H1 (cell line): Measurements from ENCODE around the gene SEMA7A. TPM values are rescaled to one million over a fixed set of nuclear protein-coding genes. Genes with fewer than 3 reads are reported as not detected.
A peak's percentile ranks its signal among the peaks of the same experiment; 100 is the strongest.

Experiments used
- CTCF ChIA-PET: fragments of 300-600 bp; sonication (Branson Sonifier 250); formaldehyde crosslinking; loops from one replicate; lab custom pipeline; 2021; ENCODE audit not compliant: partially characterized antibody; lab: Charles Lee
- POLR2A ChIA-PET: fragments of 300-600 bp; sonication (Branson Sonifier 250); formaldehyde crosslinking; loops from one replicate; lab custom pipeline; 2021; ENCODE audit warnings: inconsistent platforms; ENCODE audit not compliant: partially characterized antibody; lab: Charles Lee
- DNase-seq, 2 experiments: peaks; one replicate each; pipeline versions ENCODE4 v3.0.0 to v3.0.0-alpha.2; 2010 to 2022; ENCODE audit warnings: low spot score in 2 of 2, low read depth in 1 of 2, mixed read lengths in 1 of 2
- FAIRE-seq: peaks from 2 replicates; lab custom pipeline; 2011; peaks lifted over from hg19 to GRCh38; lab: Jason Lieb, UNC
- H2AFZ ChIP-seq: 2 replicates; pipeline ENCODE4 v1.8.1; 2012; ENCODE audit warnings: low read length, inconsistent platforms
- H2AK5ac ChIP-seq: 2 replicates; pipeline ENCODE4 v1.6.1; 2013; ENCODE audit warnings: low read depth, low read length
- H2BK120ac ChIP-seq: replicated peaks from 2 replicates; pipeline ENCODE3; 2013; ENCODE audit warnings: low read depth, low read length, inconsistent platforms
- H2BK12ac ChIP-seq: 2 replicates; pipeline ENCODE4 v1.6.1; 2013; ENCODE audit warnings: low read depth, low read length
- H2BK15ac ChIP-seq: 2 replicates; pipeline ENCODE4 v1.6.1; 2013; ENCODE audit warnings: low read length
- H2BK20ac ChIP-seq: 2 replicates; pipeline ENCODE4 v1.6.1; 2013; ENCODE audit warnings: low read length
- H2BK5ac ChIP-seq: 2 replicates; pipeline ENCODE4 v1.6.1; 2013; ENCODE audit warnings: low read depth, low read length
- H3K14ac ChIP-seq: 2 replicates; pipeline ENCODE4 v1.6.1; 2013; ENCODE audit warnings: inconsistent platforms; ENCODE audit not compliant: insufficient read length
- H3K18ac ChIP-seq: 2 replicates; pipeline ENCODE4 v1.6.1; 2013; ENCODE audit warnings: low read length; ENCODE audit errors: extremely low read depth
- H3K23ac ChIP-seq: 2 replicates; pipeline ENCODE4 v1.6.1; 2013; ENCODE audit warnings: inconsistent platforms; ENCODE audit not compliant: insufficient read length
- H3K23me2 ChIP-seq: 2 replicates; pipeline ENCODE4 v1.6.1; 2013; ENCODE audit warnings: low read depth, low read length
- H3K27ac ChIP-seq: 2 replicates; pipeline ENCODE4 v1.6.1; 2011; ENCODE audit warnings: low read depth, low read length, inconsistent platforms
- H3K27me3 ChIP-seq, 4 experiments: replicated peaks in 1 of 4; 1 replicate in 1 of 4; 2 replicates in 3 of 4; pipeline versions ENCODE4 v1.6.1 to v1.8.1; 2011 to 2013; ENCODE audit warnings: low read length in 3 of 4, mild to moderate bottlenecking in 3 of 4, inconsistent platforms in 2 of 4, mixed read lengths in 2 of 4, moderate library complexity in 1 of 4; ENCODE audit not compliant: control insufficient read depth in 3 of 4, insufficient read depth in 3 of 4; ENCODE audit errors: extremely low read depth in 1 of 4
- H3K36me3 ChIP-seq, 4 experiments: 2 replicates each; pipeline versions ENCODE4 v1.6.1 to v1.8.1; 2011 to 2013; ENCODE audit warnings: mild to moderate bottlenecking in 4 of 4, low read length in 3 of 4, moderate library complexity in 2 of 4, control low read depth in 1 of 4, inconsistent platforms in 1 of 4; ENCODE audit not compliant: insufficient read depth in 4 of 4, control insufficient read depth in 2 of 4
- H3K4ac ChIP-seq: replicated peaks from 2 replicates; pipeline ENCODE3; 2013; ENCODE audit warnings: low read length, low read depth, mixed read lengths, inconsistent platforms; ENCODE audit not compliant: insufficient read length
- H3K4me1 ChIP-seq, 4 experiments: replicated peaks in 1 of 4; 1 replicate in 1 of 4; 2 replicates in 3 of 4; pipeline versions ENCODE4 v1.6.1 to v1.8.1; 2011 to 2013; ENCODE audit warnings: low read length in 3 of 4, inconsistent platforms in 2 of 4, mixed read lengths in 1 of 4; ENCODE audit not compliant: insufficient read depth in 4 of 4, control insufficient read depth in 3 of 4
- H3K4me2 ChIP-seq, 2 experiments: 2 replicates each; pipeline versions ENCODE4 v1.6.1 to v1.8.1; 2011 to 2013; ENCODE audit warnings: low read depth in 2 of 2, low read length in 2 of 2, control low read depth in 1 of 2, inconsistent platforms in 1 of 2, mild to moderate bottlenecking in 1 of 2; ENCODE audit not compliant: insufficient read depth in 1 of 2
- H3K4me3 ChIP-seq, 4 experiments: fragments of 200-600, 300-600 bp in 1 of 4; sonication (generic), shearing (Covaris generic), sonication (Bioruptor Twin) in 1 of 4; 2 replicates each; pipeline versions ENCODE4 v1.5.1 to v1.8.1; 2011 to 2016; ENCODE audit warnings: low read length in 4 of 4, low read depth in 3 of 4, control low read depth in 2 of 4, inconsistent platforms in 2 of 4, mild to moderate bottlenecking in 2 of 4, mixed read lengths in 1 of 4, moderate library complexity in 1 of 4; ENCODE audit not compliant: insufficient read depth in 2 of 4; ENCODE audit errors: extremely low read depth in 1 of 4
- H3K56ac ChIP-seq: replicated peaks from 2 replicates; pipeline ENCODE3; 2013; ENCODE audit warnings: low read depth, mild to moderate bottlenecking, mixed read lengths, low read length, inconsistent platforms; ENCODE audit not compliant: insufficient read length
- H3K79me1 ChIP-seq: 2 replicates; pipeline ENCODE4 v1.6.1; 2013; ENCODE audit warnings: low read depth, low read length, control low read depth
- H3K79me2 ChIP-seq, 2 experiments: 2 replicates each; pipeline versions ENCODE4 v1.6.1 to v1.8.1; 2012 to 2013; ENCODE audit warnings: low read length in 2 of 2, mild to moderate bottlenecking in 2 of 2, inconsistent platforms in 1 of 2; ENCODE audit not compliant: insufficient read depth in 2 of 2, control insufficient read depth in 1 of 2
- H3K9ac ChIP-seq, 4 experiments: replicated peaks in 1 of 4; 1 replicate in 1 of 4; 2 replicates in 3 of 4; pipeline versions ENCODE4 v1.6.1 to v1.8.1; 2011 to 2013; ENCODE audit warnings: low read depth in 3 of 4, low read length in 3 of 4, control low read depth in 2 of 4, mild to moderate bottlenecking in 2 of 4, moderate library complexity in 2 of 4, inconsistent platforms in 1 of 4; ENCODE audit errors: extremely low read depth in 1 of 4
- H3K9me3 ChIP-seq, 2 experiments: 2 replicates each; pipeline versions ENCODE4 v1.6.1 to v1.8.1; 2012 to 2013; ENCODE audit warnings: mild to moderate bottlenecking in 2 of 2, moderate library complexity in 2 of 2, control low read depth in 1 of 2, inconsistent platforms in 1 of 2, low read depth in 1 of 2, low read length in 1 of 2, mixed read lengths in 1 of 2; ENCODE audit not compliant: insufficient read depth in 2 of 2
- H4K20me1 ChIP-seq, 2 experiments: replicated peaks in 1 of 2; 2 replicates each; pipeline versions ENCODE3 to v1.8.1; 2011 to 2013; ENCODE audit warnings: inconsistent platforms in 2 of 2, low read length in 2 of 2, mild to moderate bottlenecking in 1 of 2; ENCODE audit not compliant: insufficient read depth in 2 of 2, control insufficient read depth in 1 of 2
- H4K5ac ChIP-seq: 2 replicates; pipeline ENCODE4 v1.6.1; 2013; ENCODE audit warnings: low read length, low read depth, mixed read lengths, inconsistent platforms; ENCODE audit not compliant: insufficient read length
- H4K8ac ChIP-seq: 2 replicates; pipeline ENCODE4 v1.8.0; 2013; ENCODE audit warnings: mild to moderate bottlenecking, moderate library complexity, low read length, inconsistent platforms; ENCODE audit not compliant: insufficient read depth; ENCODE audit errors: extremely low read depth
- H4K91ac ChIP-seq: replicated peaks from 2 replicates; pipeline ENCODE3; 2013; ENCODE audit warnings: low read length, mixed read lengths, inconsistent platforms; ENCODE audit not compliant: insufficient read length
- BRCA1 ChIP-seq: IDR thresholded peaks from 2 replicates; pipeline ENCODE4 v1.6.1; 2012; ENCODE audit warnings: low read depth, low read length, improper control_type of control experiment
- CHD1 ChIP-seq: IDR thresholded peaks from 2 replicates; pipeline ENCODE4 v1.6.1; 2012; ENCODE audit warnings: low read depth, low read length, improper control_type of control experiment
- EZH2 ChIP-seq: fragments of 200-600 bp; sonication (generic); IDR thresholded peaks from 2 replicates; pipeline ENCODE4 v1.7.1; 2012; ENCODE audit warnings: low read depth, mild to moderate bottlenecking, moderate library complexity, low read length, inconsistent platforms; ENCODE audit not compliant: severe bottlenecking
- POU5F1 ChIP-seq: IDR thresholded peaks from 2 replicates; pipeline ENCODE4 v1.6.1; 2011; ENCODE audit warnings: low read depth, mild to moderate bottlenecking, low read length, moderate library complexity
- RAD21 ChIP-seq, 2 experiments: IDR thresholded peaks in 1 of 2; conservative IDR thresholded peaks in 1 of 2; 2 replicates each; pipeline ENCODE4 v1.6.1; 2011; ENCODE audit warnings: low read depth in 2 of 2, low read length in 2 of 2, improper control_type of control experiment in 1 of 2, inconsistent platforms in 1 of 2, mild to moderate bottlenecking in 1 of 2, moderate library complexity in 1 of 2
- SRF ChIP-seq: IDR thresholded peaks from 2 replicates; pipeline ENCODE4 v1.6.1; 2011; ENCODE audit warnings: mild to moderate bottlenecking, low read depth, low read length, moderate library complexity
- TEAD4 ChIP-seq: IDR thresholded peaks from 2 replicates; pipeline ENCODE4 v1.6.1; 2012; ENCODE audit warnings: low read depth, low read length, inconsistent platforms, mixed read lengths
- WGBS, 2 experiments: shearing (Covaris generic) in 1 of 2; methylation state at CpG; one replicate each; pipeline versions ENCODE4 v1.1.6 to v1.1.7; 2013 to 2015; ENCODE audit warnings: low lambda C conversion rate in 2 of 2, mixed read lengths in 2 of 2, inconsistent platforms in 1 of 2, low coverage in 1 of 2, missing lambda C conversion rate in 1 of 2; ENCODE audit not compliant: insufficient replicate concordance in 2 of 2, insufficient coverage in 1 of 2, insufficient read length in 1 of 2; ENCODE audit errors: extremely low coverage in 1 of 2, missing lambda C conversion rate in 1 of 2; 5-methylcytosine and 5-hydroxymethylcytosine counted together
- polyA plus RNA-seq, 7 experiments: library from polyadenylated mRNA; depleted of rRNA in 3 of 7; stranded (reverse) in 5 of 7; unstranded in 2 of 7; fragments of >200 nt in 5 of 7; fragments of 200-250 nt in 2 of 7; gene quantifications; 1 replicate in 5 of 7; 2 replicates in 1 of 7; 4 replicates in 1 of 7; pipeline versions ENCODE4 v1.2.1 to v1.2.3, GENCODE V29; 2011 to 2013; ENCODE audit warnings: missing spikeins in 2 of 7, mixed read lengths in 2 of 7
- total RNA-seq: library from RNA; stranded (reverse); fragmentation: NEBNext Ultra II Directional; extraction: Animal tissue kit (Norgen Biotek cat#: 25700); gene quantifications from 2 replicates; pipeline ENCODE4 v1.2.1, GENCODE V29; 2021

SEMA7A gene
- total and polyA plus RNA-seq, 2 of the 8 experiments (the other 6 are each of a cell fraction or from before 2014, with no cell fraction given), result 10.7 to 15.0 TPM

DNA sequence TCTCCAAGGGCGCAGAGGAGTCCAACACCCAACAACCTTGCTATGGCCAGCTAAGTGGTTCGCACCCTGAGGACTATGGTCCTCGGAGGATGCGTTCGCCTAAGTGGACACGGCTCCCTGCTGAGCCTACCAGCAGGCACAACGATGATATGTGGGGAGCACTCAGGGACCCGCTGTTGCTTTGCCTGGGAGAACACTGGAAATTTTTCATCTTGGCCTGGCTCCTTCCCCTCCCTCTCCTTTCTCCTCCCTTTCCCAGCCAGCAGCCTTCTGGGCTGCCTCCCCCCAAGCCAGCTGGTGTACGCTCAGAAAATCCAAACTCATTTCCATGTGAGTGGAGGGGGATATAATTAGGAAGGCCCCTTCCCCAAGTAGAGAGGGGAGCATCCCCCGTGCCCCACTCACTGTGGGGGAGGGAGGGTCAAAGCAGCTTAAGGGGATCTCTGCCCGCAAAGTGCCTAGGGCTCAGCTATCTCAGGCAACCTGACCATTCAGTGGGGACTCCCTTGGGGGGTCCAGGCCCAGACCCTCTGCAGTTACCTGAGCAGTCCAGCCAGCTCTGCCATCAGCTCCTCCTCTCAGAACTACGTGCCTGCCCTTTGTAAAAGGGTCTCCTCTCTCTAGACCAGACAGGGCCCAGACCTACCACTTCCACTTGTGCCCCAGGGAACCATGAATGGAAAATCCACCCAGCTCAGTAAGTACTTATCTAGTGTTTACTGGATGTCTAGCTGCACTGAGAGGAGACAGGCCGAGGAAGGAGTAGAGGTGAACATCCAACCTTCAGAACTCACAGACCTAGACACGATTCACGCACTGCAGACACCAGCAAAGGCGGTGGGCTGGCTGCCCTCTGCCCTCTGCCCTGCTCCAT is 742 bp upstream of the SEMA7A start:
- peak overlapping the region; percentile 84; the same call in 1 of the 2 replicates for H4K8ac ChIP-seq
- no peak for FAIRE-seq
- peak overlapping the region in 2 of 4 experiments; percentile 8 to 23; a peak in 2 of 7 replicates for H3K9ac ChIP-seq
- no peaks in the 10 kb centered on the region for H3K9me3 ChIP-seq
- no peak overlapping the region for H3K14ac ChIP-seq
- peak overlapping the region; percentile 94 for H4K91ac ChIP-seq
- H3K56ac ChIP-seq, result peak overlapping the region; percentile 46
- H3K27ac ChIP-seq, result no peak overlapping the region; the same call in 1 of the 2 replicates
- POLR2A ChIA-PET, result interaction anchor here (0.7 to 1.7 kb wide), 10 partner anchors 8 to 52 kb away, joined by 3 to 9 read pairs (median 4); no protein-coding TSS in a partner anchor
- no peak overlapping the region for H3K4ac ChIP-seq
- H2AK5ac ChIP-seq, result peak overlapping the region; percentile 82; the same call in 1 of the 2 replicates
- no peaks in the 10 kb centered on the region for H3K36me3 ChIP-seq
- H3K27me3 ChIP-seq, result peaks cover 0 to 14% (median 10%) of the 10 kb centered on the region in 4 experiments; a peak in 5 of 7 replicates
- peak overlapping the region; percentile 94; the same call in 1 of the 2 replicates for H2BK5ac ChIP-seq
- peak overlapping the region; percentile 83 for H2BK15ac ChIP-seq
- peak overlapping the region; percentile 67; the same call in 1 of the 2 replicates for H2BK20ac ChIP-seq
- peak overlapping the region; percentile 40 for H3K23ac ChIP-seq
- H2BK120ac ChIP-seq, result no peak overlapping the region
- H2BK12ac ChIP-seq, result peak overlapping the region; percentile 94; the same call in 1 of the 2 replicates
- WGBS, 2 experiments, result 61% methylated on average over 16 of the region's 16 CpGs; no CpG with 5 or more reads in 1 of the 2 experiments
- H2AFZ ChIP-seq, result peak overlapping the region; percentile 43
- peaks cover 0 to 10% (median 7%) of the 10 kb centered on the region in 4 experiments; a peak in 6 of 7 replicates for H3K4me1 ChIP-seq
- TF ChIP-seq EZH2 (no peak), SRF (no peak), TEAD4 (no peak), CHD1 (no peak), BRCA1 (no peak), POU5F1 (no peak), RAD21 (IDR thresholded peaks at IDR 0.05 in 1 of 2, conservative IDR thresholded peaks at IDR 0.05 in 1 of 2; ENCODE audit: low read depth in 2 of 2, low read length in 2 of 2) (no peak)
- H3K23me2 ChIP-seq, result peaks cover 16% of the 10 kb centered on the region; the same call in 1 of the 2 replicates
- peak overlapping the region; percentile 55 for H4K5ac ChIP-seq
- H3K18ac ChIP-seq, result 0 out of 2 replicates have a peak overlapping the region, but pooled peaks have one; percentile 71
- H4K20me1 ChIP-seq, result peaks cover 8 to 15% of the 10 kb centered on the region in 2 experiments
- H3K4me3 ChIP-seq, result peak overlapping the region; percentile 27 to 89 (median 58); a peak in 7 of 8 replicates
- CTCF ChIA-PET, result interaction anchor here (0.9 to 41.3 kb wide), 9 partner anchors 10 to 178 kb away, joined by 3 to 1311 read pairs (median 6); partner anchors contain the start of gene CYP11A1
- H3K79me1 ChIP-seq, result no peaks in the 10 kb centered on the region; the same call in 1 of the 2 replicates
- DNase-seq, result no peak
- H3K4me2 ChIP-seq, result peak overlapping the region; percentile 75 to 94
- H3K79me2 ChIP-seq, result peaks cover 0 to 22% of the 10 kb centered on the region in 2 experiments; a peak in 2 of 4 replicates
